Measurements from ENCODE around the gene LPIN1.

Gene LPIN1

DNA sequence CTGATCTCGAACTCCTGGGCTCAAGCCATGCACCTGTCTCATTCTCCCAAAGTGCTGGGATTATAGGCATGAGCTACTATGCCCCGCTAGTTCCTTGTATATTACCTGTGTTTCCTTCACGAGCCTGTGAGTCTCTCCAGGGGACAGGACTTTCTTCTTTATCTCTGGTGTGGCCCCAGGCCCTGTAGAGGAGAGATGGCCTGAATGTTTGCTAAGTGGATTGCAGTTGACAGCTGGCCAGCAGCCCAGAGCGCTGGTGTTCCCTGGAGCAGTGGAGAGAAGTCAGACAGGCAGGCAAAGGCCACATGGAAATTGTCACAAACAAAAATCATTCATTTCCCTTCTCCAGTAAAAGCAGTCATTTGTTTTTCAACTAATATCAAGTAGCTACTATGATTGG, 17.9 kb downstream of the LPIN1 start:
- no peak for DNase-seq (ENCODE audit: low spot score)

- no peak for DNase-seq (ENCODE audit: low spot score)
Observed at GRCh38 chr2:11764920-11765319, 18.5 kb downstream of the LPIN1 start.

DNA sequence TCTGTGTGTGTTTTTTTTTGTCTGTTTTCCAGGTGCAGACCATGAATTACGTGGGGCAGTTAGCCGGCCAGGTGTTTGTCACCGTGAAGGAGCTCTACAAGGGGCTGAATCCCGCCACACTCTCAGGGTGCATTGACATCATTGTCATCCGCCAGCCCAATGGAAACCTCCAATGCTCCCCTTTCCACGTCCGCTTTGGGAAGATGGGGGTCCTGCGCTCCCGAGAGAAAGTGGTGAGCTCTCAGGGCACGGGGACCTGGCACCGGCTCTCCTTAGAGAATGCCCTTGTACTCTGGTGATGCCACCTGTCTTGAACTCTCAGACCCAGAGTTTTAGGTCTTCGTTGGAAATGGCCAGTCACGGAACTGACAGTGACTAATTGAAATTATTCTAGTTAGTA, 19.1 kb downstream of the LPIN1 start:
- no peak for DNase-seq (ENCODE audit: low spot score)

GRCh38 chr2:11766016-11766415, 19.6 kb downstream of the LPIN1 start:
- DNase-seq (ENCODE audit: low spot score), result no peak

GRCh38 chr2:11767779-11768178, 21.3 kb downstream of the LPIN1 start:
- DNase-seq (ENCODE audit: low spot score), result no peak

- DNase-seq (ENCODE audit: low spot score), result no peak
Observed at GRCh38 chr2:11768946-11769345, 22.5 kb downstream of the LPIN1 start.

DNA sequence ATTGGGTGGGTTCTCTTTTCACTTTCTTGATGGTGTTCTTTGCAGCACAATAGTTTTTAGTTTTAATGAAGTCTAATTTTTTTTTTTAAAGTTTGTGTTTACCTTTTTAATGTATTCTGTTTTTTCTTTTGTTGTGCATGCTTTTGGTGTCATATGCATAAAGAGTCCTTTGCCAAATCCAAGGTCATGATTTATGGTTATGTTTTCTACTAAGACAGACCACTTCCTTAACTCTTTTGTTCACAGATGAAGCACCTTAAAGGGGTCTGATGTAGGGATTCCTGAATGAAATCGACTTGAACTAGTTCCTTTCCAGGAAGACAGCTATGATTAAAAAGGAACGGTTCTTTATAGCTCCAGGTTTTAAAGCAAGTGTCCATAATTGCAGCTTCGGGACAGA, 23.1 kb downstream of the LPIN1 start:
- DNase-seq (ENCODE audit: low spot score), result no peak

- DNase-seq (ENCODE audit: low spot score), result no peak
Observed at GRCh38 chr2:11770531-11771188, 24.2 kb downstream of the LPIN1 start.

DNA sequence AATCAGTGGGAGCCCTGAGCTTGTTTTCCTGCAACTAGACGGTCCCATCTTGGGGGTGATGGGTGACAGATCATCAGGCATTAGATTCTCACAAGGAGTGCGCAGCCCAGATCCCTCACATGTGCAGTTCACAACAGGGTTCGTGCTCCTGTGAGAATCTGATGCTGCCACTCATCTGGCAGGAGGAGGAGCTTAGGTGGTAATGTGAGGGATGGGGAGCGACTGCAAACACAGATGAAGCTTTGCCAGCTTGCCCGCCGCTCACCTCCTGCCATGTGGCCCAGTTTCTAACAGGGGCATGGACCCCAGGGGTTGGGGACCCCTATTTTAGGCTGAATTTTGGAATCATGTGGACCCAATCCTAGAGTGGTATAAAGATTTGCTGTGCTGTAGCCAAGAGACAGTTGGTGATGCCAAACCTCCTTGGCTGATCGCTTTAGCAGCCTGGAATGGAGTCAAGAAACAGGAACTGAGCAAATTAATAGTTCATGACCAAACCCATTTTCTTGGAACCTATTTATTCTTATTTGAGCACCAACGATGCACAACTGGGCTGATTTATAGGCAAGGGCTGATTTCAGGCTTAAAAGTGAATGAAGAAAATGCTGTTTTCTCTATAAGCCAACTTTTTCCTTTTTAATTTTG, 25.7 kb downstream of the LPIN1 start:
- no peak for DNase-seq (ENCODE audit: low spot score)

- no peak for DNase-seq (ENCODE audit: low spot score)
Observed at GRCh38 chr2:11773111-11773510, 26.7 kb downstream of the LPIN1 start.

DNA sequence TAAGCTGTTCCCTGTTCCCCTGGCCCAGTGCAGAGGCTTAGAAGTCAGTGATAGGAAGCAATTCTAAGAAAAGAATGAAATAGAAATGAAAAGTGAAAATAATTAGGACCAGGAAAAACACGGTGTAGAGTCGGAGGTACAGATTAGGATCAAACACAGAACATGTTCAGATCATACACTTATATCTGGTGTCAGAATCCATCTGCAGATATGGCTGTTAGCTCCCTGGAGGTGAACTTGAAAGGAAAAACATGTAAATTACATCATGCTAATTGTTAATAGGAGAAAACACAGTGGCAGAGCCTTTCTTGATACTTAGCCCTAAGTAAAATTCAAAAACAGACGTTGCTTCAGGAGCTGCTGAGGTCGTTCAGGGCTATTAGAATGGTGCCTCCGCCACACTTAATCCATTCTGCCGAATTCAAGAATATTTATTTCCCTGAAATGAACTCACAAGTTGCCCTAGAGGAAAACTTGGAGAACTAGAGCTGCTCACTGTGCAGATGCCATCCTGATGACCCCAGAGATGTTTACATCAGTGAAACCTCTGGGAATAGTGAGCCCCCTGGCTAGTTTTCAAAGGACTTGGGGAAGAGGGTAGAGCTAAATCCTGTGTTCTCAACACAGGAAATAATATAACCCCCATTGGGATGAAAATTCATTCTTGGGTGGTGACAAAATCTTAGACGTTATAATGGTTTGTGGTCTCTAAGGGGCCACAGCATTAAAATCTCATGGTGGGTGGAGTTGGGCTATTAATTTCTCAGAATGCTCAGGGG, 27.5 kb downstream of the LPIN1 start:
- no peak for DNase-seq (ENCODE audit: low spot score)

DNA sequence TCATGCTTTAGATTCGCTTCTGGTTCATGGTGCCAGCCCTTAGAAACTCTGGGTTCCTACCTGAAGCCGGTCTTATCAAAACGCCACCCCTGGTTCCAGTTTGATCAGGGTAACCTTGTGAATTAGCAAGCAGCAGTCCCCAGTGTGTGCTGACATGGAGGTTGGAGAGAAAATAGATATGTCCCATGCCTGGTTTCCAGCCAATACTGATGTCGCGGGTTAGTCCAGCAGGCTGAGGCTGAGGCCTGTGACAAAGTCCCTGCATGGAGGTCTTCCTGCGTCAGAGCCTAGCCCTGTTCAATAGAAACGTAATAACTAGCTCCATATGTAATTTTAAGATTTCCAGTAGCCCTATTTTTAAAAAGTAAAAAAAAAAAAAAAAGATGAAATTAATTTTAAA, 28.2 kb downstream of the LPIN1 start:
- no peak for DNase-seq (ENCODE audit: low spot score)

GRCh38 chr2:11775384-11775783, 29.0 kb downstream of the LPIN1 start:
- no peak for DNase-seq (ENCODE audit: low spot score)

GRCh38 chr2:11777066-11777782, 30.8 kb downstream of the LPIN1 start:
- no peak for DNase-seq (ENCODE audit: low spot score)

DNA sequence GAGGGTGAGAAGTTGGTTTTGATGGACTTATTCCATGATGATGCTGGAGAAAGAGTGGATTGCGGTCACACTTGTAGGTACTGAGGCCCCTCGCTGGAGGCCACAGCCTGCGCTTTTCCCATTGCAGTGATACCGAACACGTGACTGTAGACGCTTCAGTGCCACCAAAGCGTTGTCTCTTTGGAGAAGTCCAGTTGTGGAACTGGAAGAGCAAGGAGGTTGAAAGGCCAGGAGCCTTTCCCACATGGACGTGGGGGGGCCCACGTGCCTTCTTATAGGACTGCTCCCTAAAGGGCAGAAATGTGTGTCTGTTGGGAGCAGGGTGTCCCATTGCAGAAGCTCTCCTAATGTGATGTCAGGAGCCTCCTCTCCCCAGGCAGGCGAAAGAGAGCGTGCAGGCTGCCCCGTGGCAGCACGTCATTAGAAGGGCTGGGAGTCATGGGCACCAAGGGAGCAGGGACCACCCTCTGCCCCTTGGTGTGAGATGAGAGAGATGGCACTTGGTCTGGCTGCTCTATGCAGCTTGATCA, 31.5 kb downstream of the LPIN1 start:
- no peak for DNase-seq (ENCODE audit: low spot score)

DNA sequence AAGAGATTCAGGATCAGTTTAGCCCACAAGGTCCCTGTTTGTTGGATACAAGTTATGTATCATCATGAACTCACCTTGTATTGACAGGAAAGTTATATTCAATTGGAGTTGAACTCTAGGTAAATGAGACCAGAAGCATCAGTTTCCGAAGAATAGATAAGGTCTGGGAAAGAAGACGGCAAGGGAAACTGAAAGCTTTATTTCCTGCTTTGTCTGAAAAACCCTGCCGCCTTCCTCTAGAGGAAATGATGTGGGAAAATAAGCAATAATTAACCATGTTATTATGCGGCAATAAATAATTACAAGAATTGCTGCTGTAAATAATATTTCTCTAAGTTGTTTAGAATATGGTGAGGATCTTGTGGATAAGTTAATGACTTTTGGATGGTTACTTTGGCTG, 32.0 kb downstream of the LPIN1 start:
- no peak for DNase-seq (ENCODE audit: low spot score)

- DNase-seq (ENCODE audit: low spot score), result peak; percentile 72
Observed at GRCh38 chr2:11778923-11779757, 32.7 kb downstream of the LPIN1 start.

DNA sequence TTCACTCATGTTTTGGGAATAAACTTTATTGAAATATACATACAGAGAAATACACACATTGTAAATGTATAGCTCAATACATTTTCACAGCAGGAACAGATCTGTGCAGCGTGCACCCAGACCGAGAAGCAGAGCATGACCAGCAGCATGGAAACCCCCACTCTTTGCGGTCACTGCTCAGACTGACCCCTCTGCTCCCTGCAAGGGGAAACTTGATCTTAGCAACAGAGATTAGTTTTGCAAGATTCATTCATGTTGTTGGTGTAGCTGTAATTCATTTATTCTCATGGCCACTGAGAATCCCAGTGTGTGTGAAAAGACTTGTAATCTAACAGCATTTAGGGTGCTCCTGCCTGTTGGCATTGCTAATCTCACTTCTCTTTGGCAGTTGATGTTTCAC, 35.2 kb downstream of the LPIN1 start:
- no peak for DNase-seq (ENCODE audit: low spot score)

- DNase-seq (ENCODE audit: low spot score), result no peak
Observed at GRCh38 chr2:11784280-11784679, 37.8 kb downstream of the LPIN1 start.

DNA sequence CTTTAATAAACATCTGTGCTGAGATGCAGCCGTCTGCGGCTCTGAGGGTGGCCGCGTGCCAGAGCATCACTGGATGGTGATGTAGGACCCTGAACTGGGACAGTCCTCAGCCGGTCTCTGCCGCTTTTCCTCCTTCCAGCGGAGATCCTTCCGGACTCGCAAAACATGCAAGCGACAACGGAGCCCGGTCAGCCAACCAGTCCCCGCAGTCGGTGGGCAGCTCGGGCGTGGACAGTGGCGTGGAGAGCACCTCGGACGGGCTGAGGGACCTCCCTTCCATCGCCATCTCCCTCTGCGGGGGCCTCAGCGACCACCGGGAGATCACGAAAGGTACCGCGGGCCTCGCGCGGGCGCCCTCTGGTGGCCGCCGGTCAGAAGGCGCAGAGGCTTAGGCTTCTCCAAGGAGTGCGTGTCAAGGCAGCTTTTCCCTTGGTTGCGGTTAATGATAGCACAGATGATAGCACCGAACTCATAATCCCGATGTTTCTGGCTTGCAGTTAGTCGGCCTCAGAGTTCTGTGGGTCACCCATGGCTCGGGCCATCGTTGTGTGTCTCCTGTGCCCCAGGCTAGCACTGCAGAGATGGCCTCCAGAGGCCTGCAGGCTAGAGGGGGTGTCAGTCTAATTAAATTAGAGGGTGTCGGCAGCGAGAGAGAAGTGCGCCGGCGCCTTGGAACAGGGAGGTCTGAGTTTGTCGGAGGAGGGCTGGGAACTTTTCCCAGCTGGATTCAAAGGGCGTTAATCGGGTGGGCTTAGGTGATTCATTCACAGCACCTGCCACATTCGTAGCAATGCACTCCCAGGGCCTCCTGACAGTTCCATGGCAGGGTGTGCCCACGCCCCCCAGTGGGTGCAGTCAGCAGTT, 38.5 kb downstream of the LPIN1 start:
- DNase-seq (ENCODE audit: low spot score), result peak; percentile 36

DNA sequence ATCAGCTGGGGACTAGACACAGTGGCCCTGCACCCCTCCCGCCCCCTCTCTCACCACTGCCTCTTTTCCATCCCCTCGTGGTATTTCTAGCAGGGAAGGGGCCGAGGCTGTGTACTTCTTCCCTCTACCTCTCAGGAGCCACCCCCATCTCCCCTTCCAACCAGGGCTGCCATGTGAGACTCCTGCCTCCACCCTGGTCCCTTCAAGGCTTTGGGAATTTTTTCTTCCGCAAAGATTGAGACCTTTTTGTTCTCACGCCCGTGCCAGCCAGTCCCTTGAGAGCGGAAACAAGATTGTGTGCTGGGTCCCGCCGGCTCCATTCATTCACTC, 39.1 kb downstream of the LPIN1 start:
- DNase-seq (ENCODE audit: low spot score), result no peak
